Measurements from ENCODE around the gene SDHB. TPM values are rescaled to one million over a fixed set of nuclear protein-coding genes. Genes with fewer than 3 reads are reported as not detected.
A peak's percentile ranks its signal among the peaks of the same experiment; 100 is the strongest.

Gene SDHB
- 284 and 314 TPM in 2 replicates for total RNA-seq (2014; rRNA removed; shearing (Covaris generic))

- DNase-seq (ENCODE audit: low read depth), result peak; percentile 97
Measured at GRCh38 chr1:17053685-17054410, at the start of gene SDHB. Gene SDHB (minus strand): TSS chr1:17054032. CDS start chr1:17054019, 13 bp downstream.

GRCh38 chr1:17102232-17102631 lies 48.4 kb upstream of the SDHB start:
- DNase-seq (ENCODE audit: low read depth), result no peak

DNA sequence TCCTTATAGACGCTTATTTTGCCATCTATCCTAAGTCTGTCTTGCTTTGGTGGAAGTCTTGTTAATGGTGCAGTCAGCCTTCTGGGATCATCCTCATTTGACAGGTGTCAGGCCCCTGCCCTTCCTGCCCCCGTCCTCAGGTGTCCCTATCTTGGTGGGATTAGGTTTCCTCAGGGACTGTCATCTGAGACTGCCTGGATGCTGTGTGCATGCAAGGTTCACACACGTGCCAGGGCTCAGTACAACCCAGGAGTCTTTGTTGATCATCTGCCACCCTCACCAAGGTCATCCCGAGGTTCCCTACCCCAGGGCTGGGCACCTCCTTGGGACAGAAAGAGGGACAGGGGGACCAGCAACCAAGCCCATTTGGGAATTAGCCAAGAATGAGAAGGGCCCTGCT lies 47.4 kb upstream of the SDHB start:
- no peak for DNase-seq (ENCODE audit: low read depth)

- DNase-seq (ENCODE audit: low read depth), result no peak
Measured at GRCh38 chr1:17099616-17100340, 45.9 kb upstream of the SDHB start.

DNA sequence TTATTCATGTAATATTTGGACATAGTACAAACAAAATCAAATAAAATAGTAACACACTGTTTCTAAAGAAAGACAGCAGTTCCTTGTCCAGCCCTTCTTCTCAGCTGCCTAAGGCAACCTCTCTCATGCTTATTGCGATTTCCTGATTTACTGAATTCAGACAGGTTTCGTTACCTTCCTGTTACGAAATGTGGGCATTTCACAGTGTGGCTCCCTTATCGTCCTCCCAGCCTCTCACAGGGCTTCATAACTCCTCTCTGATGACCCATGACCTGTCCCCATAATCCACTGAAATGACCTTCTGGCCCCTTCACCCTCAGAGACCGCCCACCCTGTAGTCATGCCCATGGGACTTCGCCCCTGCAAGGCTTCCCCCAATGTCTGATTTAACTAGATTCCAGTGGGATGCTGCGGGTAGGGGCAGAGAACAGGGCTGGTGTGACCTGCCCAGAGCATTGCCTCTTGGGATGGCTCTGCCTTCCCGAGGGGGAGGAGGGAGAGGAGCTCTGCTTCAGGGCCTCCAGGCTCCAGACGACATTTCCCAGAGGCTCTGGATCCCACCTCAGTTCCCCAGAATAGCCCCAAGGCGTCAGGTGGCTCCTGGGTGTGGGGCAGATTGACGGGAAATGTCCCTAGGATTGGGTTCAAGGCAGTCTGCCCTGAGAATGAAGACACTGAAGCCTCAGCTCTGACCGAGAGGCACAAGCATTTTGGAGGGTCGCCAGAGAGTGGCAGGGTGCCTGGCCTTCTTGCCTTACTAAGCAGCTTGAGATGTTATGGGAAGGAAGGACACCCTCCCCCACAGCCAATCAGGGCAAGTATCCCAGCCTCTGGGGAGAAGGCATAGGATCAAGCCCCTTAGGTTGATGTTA lies 44.9 kb upstream of the SDHB start:
- DNase-seq (ENCODE audit: low read depth), result no peak

DNA sequence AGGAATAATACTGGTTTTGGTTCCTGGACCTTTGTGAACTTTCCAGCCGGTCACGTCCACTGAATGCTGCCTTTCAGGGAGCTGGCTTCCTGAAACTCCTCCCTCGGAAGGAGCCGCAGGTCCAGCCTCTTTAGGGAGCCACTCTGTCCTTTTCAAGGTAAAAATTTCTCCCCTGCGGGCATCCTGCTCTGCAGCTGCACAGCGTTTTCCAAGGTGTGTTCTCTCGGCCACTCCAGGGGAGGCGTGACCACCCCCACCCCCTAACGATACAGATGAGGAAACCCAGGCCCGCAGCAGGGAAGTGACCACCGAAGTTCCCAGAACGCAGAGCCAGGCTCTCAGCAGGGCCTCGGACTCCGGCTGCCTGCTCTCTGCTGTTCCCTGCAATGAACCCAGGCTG lies 44.0 kb upstream of the SDHB start:
- no peak for DNase-seq (ENCODE audit: low read depth)

GRCh38 chr1:17097147-17097546 lies 43.3 kb upstream of the SDHB start:
- DNase-seq (ENCODE audit: low read depth), result no peak

DNA sequence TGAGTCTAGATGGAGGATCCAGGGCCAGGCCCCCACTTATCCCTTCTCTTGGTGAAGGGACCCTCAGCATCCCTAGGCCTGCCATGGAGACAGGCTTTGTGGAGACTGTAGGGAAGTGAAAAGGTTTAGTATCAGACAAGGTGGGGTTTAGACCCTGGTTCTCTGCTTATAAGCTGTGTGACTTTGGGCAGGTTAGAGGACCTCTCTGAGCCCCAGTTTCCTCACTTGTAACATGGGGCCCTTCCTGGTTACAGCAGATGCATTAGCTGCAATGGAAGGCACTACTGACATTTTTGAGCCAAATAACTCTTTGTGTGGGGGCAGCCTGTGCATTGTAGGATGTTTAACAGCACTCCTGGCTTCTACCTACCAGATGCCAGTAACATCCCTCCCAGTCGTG lies 42.8 kb upstream of the SDHB start:
- DNase-seq (ENCODE audit: low read depth), result no peak

GRCh38 chr1:17095141-17095540 lies 41.3 kb upstream of the SDHB start:
- no peak for DNase-seq (ENCODE audit: low read depth)

DNA sequence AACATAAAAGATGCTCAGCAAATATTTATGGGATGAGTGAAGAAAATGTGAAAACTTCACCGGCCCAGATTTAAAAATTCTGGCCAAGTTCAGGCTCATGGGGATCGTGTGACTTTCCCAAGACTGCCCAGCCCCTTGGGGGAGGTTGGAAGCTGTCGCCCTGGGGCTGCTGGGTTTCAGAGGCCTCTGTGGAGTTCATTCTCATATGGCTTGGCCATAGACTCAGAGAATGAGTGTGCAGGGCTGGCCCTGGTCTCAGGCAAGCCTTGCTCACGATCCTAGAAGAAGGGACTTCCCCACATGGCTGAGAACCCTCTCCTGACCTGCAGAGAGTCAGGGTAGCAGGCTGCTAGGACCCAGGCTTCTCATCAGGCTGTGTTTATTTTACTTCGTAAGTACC lies 40.8 kb upstream of the SDHB start:
- DNase-seq (ENCODE audit: low read depth), result no peak

DNA sequence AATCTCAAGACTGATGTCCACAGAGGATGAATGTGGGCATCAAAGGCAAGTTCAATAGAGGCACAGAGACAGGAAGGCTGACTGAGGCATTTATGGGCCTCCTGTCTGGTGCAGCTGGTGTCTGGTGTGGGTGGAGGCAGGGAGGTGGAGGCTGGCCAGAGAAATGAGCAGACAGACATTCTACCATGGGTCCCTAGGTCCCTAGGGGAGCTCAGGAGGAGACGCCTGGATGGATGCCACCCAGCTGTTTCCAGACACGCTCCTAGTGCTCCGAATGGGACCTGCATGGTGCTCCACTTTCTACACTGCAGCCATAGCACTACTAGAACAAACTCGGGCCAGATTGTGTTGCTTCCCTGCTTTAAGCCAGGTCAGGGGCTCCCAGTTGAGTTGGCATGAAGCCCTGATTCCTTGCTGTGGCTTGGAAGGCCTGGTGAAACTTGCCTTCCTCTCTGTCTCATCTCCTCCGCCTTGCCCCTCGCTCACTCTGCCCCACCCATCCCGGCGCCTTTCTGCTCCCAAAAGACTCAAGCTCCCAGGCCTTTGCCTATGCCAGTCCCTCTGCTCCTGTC lies 40.1 kb upstream of the SDHB start:
- DNase-seq (ENCODE audit: low read depth), result no peak

GRCh38 chr1:17091252-17091651 lies 37.4 kb upstream of the SDHB start:
- no peak for DNase-seq (ENCODE audit: low read depth)

GRCh38 chr1:17089506-17089905 lies 35.7 kb upstream of the SDHB start:
- DNase-seq (ENCODE audit: low read depth), result peak; percentile 59

DNA sequence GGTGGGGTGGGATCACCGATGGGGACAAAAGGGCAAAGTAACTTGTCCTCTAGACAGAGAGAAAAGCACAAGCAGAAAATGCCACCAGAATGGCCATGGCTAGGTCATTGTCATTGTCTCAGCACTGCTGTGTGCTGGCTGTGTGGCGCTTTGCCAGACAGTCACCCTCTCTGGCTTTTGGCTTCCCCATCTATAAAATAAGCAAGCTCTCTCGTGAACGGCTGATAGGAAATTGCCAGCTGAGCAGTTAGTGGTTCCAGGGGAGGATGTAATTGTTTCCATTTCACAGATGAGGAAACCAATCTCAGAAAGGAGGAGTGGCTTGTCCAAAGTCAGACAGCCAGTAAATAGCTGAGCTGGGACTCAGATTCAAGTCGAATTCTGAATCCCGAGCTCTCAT lies 32.9 kb upstream of the SDHB start:
- no peak for DNase-seq (ENCODE audit: low read depth)

GRCh38 chr1:17084787-17085186 lies 31.0 kb upstream of the SDHB start:
- DNase-seq (ENCODE audit: low read depth), result no peak

DNA sequence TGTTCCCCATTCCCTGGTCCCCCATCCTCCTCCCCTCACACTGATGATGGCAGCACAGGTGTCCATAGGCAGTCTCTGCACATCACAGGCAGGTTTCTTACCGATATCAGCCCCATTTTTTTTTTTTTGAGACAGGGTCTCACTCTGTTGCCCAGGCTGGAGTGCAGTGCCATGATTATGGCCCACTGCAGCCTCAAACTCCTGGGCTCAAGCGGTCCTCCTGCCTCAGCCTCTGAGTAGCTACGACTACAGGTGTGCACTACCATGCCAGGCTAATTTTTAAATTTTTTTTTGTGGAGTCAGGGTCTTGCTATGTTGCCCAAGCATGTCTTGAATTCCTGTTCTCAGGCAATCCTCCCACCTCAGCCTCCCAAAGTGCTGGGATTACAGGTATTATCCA lies 28.9 kb upstream of the SDHB start:
- no peak for DNase-seq (ENCODE audit: low read depth)

- no peak for DNase-seq (ENCODE audit: low read depth)
Measured at GRCh38 chr1:17081439-17081838, 27.6 kb upstream of the SDHB start.

DNA sequence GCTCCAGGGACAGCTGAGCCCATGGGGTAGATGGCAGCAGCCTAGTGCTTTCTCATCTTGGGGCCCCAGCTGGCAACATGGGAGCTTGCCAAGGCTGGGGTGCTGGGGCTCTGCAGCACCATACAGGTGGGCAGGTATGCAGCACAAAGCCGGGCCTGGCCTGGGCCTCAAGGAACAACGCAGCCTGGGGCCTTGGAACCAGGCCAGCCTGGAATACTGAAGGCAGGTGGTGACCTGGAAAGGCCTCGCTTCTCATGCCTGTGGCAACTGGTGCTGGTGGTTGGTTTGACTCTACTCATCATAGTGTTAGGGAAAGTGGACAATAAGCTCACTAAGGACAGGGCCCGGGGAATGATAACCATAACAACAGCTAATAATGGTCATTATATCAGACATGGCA lies 27.0 kb upstream of the SDHB start:
- no peak for DNase-seq (ENCODE audit: low read depth)

DNA sequence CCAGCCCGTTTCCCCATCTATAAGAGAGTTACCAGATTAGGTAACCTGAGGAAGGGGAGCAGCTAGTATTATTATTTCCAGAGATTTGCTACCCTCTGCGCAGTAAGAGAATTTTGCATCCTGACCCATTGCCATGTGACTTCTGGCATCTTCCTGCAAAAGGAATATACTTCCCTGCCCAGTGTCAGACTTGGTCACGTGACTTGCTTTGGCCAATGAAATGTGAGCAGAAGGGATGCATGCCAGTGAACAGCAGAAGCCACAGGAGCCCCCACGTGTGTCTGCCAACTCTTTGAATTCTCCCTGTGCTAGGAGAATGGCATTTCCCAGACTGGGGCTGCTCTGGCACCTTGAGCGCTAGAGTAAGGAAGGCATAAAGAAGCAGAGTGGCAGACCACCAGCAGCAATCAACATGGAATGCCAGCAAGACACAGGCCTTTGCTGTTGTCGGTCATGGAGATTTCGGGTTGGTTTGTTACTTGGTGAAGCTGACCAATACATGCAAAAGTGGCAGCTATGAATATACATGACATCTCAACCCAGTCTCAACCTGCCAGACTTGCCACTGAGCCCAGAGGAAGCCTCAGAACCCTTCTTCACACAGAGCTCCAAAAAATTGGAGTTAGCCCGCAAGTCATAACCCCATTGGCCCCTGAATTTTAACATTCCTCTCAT lies 26.4 kb upstream of the SDHB start:
- DNase-seq (ENCODE audit: low read depth), result no peak

DNA sequence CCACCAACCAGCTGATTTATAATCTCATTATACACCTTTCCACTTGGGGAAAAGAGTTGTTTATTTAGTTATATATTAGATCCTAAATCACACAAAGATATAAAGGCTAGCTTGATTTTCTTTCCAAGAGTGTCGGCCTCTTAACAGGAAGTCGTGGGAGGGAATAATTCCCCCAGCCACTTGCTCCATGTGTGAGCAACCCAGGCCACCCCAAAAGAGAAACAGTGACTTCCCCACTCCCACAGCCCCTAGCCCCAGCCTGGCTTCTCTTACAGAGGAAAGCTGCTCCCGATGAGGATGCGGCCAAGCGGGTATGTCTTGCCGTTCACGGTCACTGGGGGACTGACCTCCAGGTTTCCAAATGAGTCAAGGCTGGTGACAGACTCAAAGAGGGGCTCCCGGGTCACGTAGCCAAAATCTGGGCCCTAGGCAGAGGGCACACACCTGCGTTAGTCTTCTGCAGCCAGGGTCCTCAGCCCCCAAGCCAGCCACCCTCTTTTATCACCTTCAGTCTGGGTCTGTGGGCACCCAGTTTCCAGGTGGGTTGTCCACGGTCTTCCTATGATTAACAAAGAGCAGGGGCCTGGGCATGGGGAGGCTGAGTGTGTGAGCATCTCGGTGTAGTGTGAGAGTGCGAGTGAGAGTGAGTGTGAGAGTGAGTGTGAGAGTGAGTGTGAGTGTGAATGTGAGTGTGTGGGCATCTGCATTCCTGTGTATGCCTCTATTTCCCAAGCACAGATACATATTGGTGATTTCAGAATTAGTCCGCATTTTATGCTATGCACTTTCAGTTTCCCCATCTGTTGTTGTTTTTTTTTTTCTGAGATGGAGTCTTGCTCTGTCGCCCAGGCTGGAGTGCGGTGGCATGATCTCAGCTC lies 25.4 kb upstream of the SDHB start:
- no peak for DNase-seq (ENCODE audit: low read depth)
